ENCODE measurements around the gene GRB10.
A peak's percentile ranks its signal among the peaks of the same experiment; 100 is the strongest.

GRB10 gene

GRCh38 chr7:50667338-50667737 is 115.4 kb downstream of the GRB10 start:
- Histone ChIP-seq H3K27me3 (replicated peaks; ENCODE audit: control insufficient read depth, insufficient read depth, low read length) (no peaks in the 10 kb centered on the region), H3K36me3 (ENCODE audit: control insufficient read depth, insufficient read depth, low read length) (no peaks in the 10 kb centered on the region), H3K4me3 (replicated peaks; ENCODE audit: low read depth, low read length) (no peak overlapping the region)
- no peak for TF ChIP-seq CTCF (IDR thresholded peaks at IDR 0.05; ENCODE audit: insufficient read depth, low read length, poor library complexity, severe bottlenecking)
- no peak for DNase-seq (ENCODE audit: extremely low read depth, insufficient read length)

- Histone ChIP-seq H3K36me3 (ENCODE audit: control insufficient read depth, insufficient read depth, low read length) (no peaks in the 10 kb centered on the region), H3K4me3 (replicated peaks; ENCODE audit: low read depth, low read length) (no peak overlapping the region), H3K27me3 (replicated peaks; ENCODE audit: control insufficient read depth, insufficient read depth, low read length) (no peaks in the 10 kb centered on the region)
- TF ChIP-seq CTCF (IDR thresholded peaks at IDR 0.05; ENCODE audit: insufficient read depth, low read length, poor library complexity, severe bottlenecking): no peak
- no peak for DNase-seq (ENCODE audit: extremely low read depth, insufficient read length)
Observed at GRCh38 chr7:50666124-50666496, 116.6 kb downstream of the GRB10 start.

- no peaks in the 10 kb centered on the region for H3K27me3 ChIP-seq (replicated peaks; ENCODE audit: control insufficient read depth, insufficient read depth, low read length)
- no peaks in the 10 kb centered on the region for H3K36me3 ChIP-seq (ENCODE audit: control insufficient read depth, insufficient read depth, low read length)
- TF ChIP-seq CTCF (IDR thresholded peaks at IDR 0.05; ENCODE audit: insufficient read depth, low read length, poor library complexity, severe bottlenecking): peak; percentile 55
- H3K4me3 ChIP-seq (replicated peaks; ENCODE audit: low read depth, low read length): no peak overlapping the region
- DNase-seq (ENCODE audit: extremely low read depth, insufficient read length): no peak
Observed at GRCh38 chr7:50665403-50666123, 117.1 kb downstream of the GRB10 start.

- H3K27me3 ChIP-seq (replicated peaks; ENCODE audit: control insufficient read depth, insufficient read depth, low read length): no peaks in the 10 kb centered on the region
- no peaks in the 10 kb centered on the region for H3K36me3 ChIP-seq (ENCODE audit: control insufficient read depth, insufficient read depth, low read length)
- no peak overlapping the region for H3K4me3 ChIP-seq (replicated peaks; ENCODE audit: low read depth, low read length)
- DNase-seq (ENCODE audit: extremely low read depth, insufficient read length): no peak
- TF ChIP-seq CTCF (IDR thresholded peaks at IDR 0.05; ENCODE audit: insufficient read depth, low read length, poor library complexity, severe bottlenecking): no peak
Observed at GRCh38 chr7:50664937-50665336, 117.8 kb downstream of the GRB10 start.

- no peak for TF ChIP-seq CTCF (IDR thresholded peaks at IDR 0.05; ENCODE audit: insufficient read depth, low read length, poor library complexity, severe bottlenecking)
- peak; percentile 54 for DNase-seq (ENCODE audit: extremely low read depth, insufficient read length)
- Histone ChIP-seq H3K4me3 (replicated peaks; ENCODE audit: low read depth, low read length) (no peak overlapping the region; the same call in 1 of the 2 replicates), H3K27me3 (replicated peaks; ENCODE audit: control insufficient read depth, insufficient read depth, low read length) (no peaks in the 10 kb centered on the region), H3K36me3 (ENCODE audit: control insufficient read depth, insufficient read depth, low read length) (no peaks in the 10 kb centered on the region)
Observed at GRCh38 chr7:50664461-50664922, 118.2 kb downstream of the GRB10 start.

Data from GM06990 (cell line).